Stimulated activated naive CD8-positive, alpha-beta T cell treated with anti-CD3 and anti-CD28 coated beads, Interleukin-15, amount 100 ng/mL, for 72 hours (primary cell): ENCODE measurements around the gene BOD1L2.

ENCODE experiments used
- ATAC-seq: fragments of 150-1000 bp; cut with Tn5 transposase; 2 replicates; pipeline ENCODE4 v1.10.0; 2021; ENCODE audit warnings: mild to moderate bottlenecking, moderate library complexity
- DNase-seq, 2 donors: peaks; one replicate each; pipeline ENCODE4 v3.0.0; 2021 to 2022
- H3K27ac Mint-ChIP-seq, 2 donors: one replicate each; pipeline ENCODE4 v1.8.0; 2022; ENCODE audit warnings: mild to moderate bottlenecking in 2 of 2, mixed read lengths in 2 of 2, moderate library complexity in 2 of 2
- H3K27me3 Mint-ChIP-seq: one replicate; pipeline ENCODE4 v1.8.0; 2022; ENCODE audit warnings: mixed read lengths
- H3K4me1 Mint-ChIP-seq: one replicate; pipeline ENCODE4 v1.8.0; 2022; ENCODE audit warnings: mild to moderate bottlenecking, mixed read lengths
- H3K4me3 Mint-ChIP-seq, 2 donors: one replicate each; pipeline ENCODE4 v1.8.0; 2022; ENCODE audit warnings: mild to moderate bottlenecking in 2 of 2, mixed read lengths in 2 of 2, moderate library complexity in 1 of 2
- H3K9me3 Mint-ChIP-seq, 2 donors: one replicate each; pipeline ENCODE4 v1.8.0; 2022; ENCODE audit warnings: mixed read lengths in 2 of 2

The BOD1L2 gene

GRCh38 chr18:57190026-57190425 is 43.1 kb downstream of the BOD1L2 start:
- H3K4me3 Mint-ChIP-seq = no peak overlapping the region
- no peak for DNase-seq
- no peak for ATAC-seq
- no peaks in the 10 kb centered on the region for H3K4me1 Mint-ChIP-seq
- H3K9me3 Mint-ChIP-seq = peaks cover 20 to 22% of the 10 kb centered on the region in 2 donors
- no peak overlapping the region for H3K27ac Mint-ChIP-seq
- peaks cover 45% of the 10 kb centered on the region for H3K27me3 Mint-ChIP-seq

GRCh38 chr18:57194070-57194469 is 47.2 kb downstream of the BOD1L2 start:
- no peaks in the 10 kb centered on the region for H3K4me1 Mint-ChIP-seq
- DNase-seq (no peak), ATAC-seq (no peak)
- H3K27me3 Mint-ChIP-seq = peaks cover 43% of the 10 kb centered on the region
- H3K9me3 Mint-ChIP-seq = peaks cover 0 to 5% of the 10 kb centered on the region in 2 donors
- no peak overlapping the region for H3K27ac Mint-ChIP-seq
- no peak overlapping the region for H3K4me3 Mint-ChIP-seq

- ATAC-seq (no peak), DNase-seq (no peak)
- Mint-ChIP-seq H3K9me3 (peaks cover 0 to 5% of the 10 kb centered on the region in 2 donors), H3K4me1 (no peaks in the 10 kb centered on the region), H3K27me3 (peaks cover 42% of the 10 kb centered on the region), H3K27ac (no peak overlapping the region), H3K4me3 (no peak overlapping the region)
Observed at GRCh38 chr18:57194622-57195021, 47.7 kb downstream of the BOD1L2 start.

GRCh38 chr18:57195341-57195740 is 48.5 kb downstream of the BOD1L2 start:
- H3K4me3 Mint-ChIP-seq = no peak overlapping the region
- DNase-seq = no peak
- no peak overlapping the region for H3K27ac Mint-ChIP-seq
- H3K4me1 Mint-ChIP-seq = no peaks in the 10 kb centered on the region
- H3K27me3 Mint-ChIP-seq = peaks cover 37% of the 10 kb centered on the region
- H3K9me3 Mint-ChIP-seq = peaks cover 0 to 5% of the 10 kb centered on the region in 2 donors
- ATAC-seq = no peak

- ATAC-seq (no peak), DNase-seq (no peak)
- Mint-ChIP-seq H3K4me3 (no peak overlapping the region), H3K27me3 (peaks cover 52% of the 10 kb centered on the region), H3K27ac (no peak overlapping the region), H3K9me3 (no peaks in the 10 kb centered on the region), H3K4me1 (no peaks in the 10 kb centered on the region)
Observed at GRCh38 chr18:57197261-57197660, 50.4 kb downstream of the BOD1L2 start.

- Mint-ChIP-seq H3K27ac (no peak overlapping the region), H3K9me3 (no peaks in the 10 kb centered on the region), H3K4me1 (no peaks in the 10 kb centered on the region), H3K27me3 (peaks cover 46% of the 10 kb centered on the region), H3K4me3 (no peak overlapping the region)
- DNase-seq (no peak), ATAC-seq (no peak)
Observed at GRCh38 chr18:57198073-57198472, 51.2 kb downstream of the BOD1L2 start.
